Liver (tissue), 9 donors: ENCODE measurements around the gene SP2. TPM values are rescaled to one million over a fixed set of nuclear protein-coding genes. Genes with fewer than 3 reads are reported as not detected.

Experiments used
- DNase-seq: peaks from one replicate; pipeline ENCODE4 v3.0.0-alpha.2; 2017; ENCODE audit warnings: low spot score
- H3K27ac ChIP-seq, 2 donors: one replicate each; pipeline ENCODE4 v1.7.0; 2013; ENCODE audit warnings: inconsistent platforms in 2 of 2, low read length in 2 of 2, control low read depth in 1 of 2, low read depth in 1 of 2, mild to moderate bottlenecking in 1 of 2
- H3K27me3 ChIP-seq, 4 donors: one replicate each; pipeline versions ENCODE4 v1.6.1 to v1.7.0; 2013; ENCODE audit warnings: low read length in 3 of 4, inconsistent platforms in 1 of 4, mild to moderate bottlenecking in 1 of 4, moderate library complexity in 1 of 4; ENCODE audit not compliant: control insufficient read depth in 4 of 4, insufficient read depth in 4 of 4
- H3K36me3 ChIP-seq, 4 donors: one replicate each; pipeline versions ENCODE4 v1.6.1 to v1.7.0; 2013; ENCODE audit warnings: low read length in 3 of 4, mild to moderate bottlenecking in 3 of 4, low read depth in 1 of 4, moderate library complexity in 1 of 4; ENCODE audit not compliant: control insufficient read depth in 4 of 4, insufficient read depth in 3 of 4
- H3K4me1 ChIP-seq, 4 donors: one replicate each; pipeline versions ENCODE4 v1.6.1 to v1.7.0; 2013; ENCODE audit warnings: low read length in 3 of 4, mild to moderate bottlenecking in 3 of 4, moderate library complexity in 1 of 4; ENCODE audit not compliant: control insufficient read depth in 4 of 4, insufficient read depth in 4 of 4
- H3K4me3 ChIP-seq, 3 donors: one replicate each; pipeline versions ENCODE4 v1.6.1 to v1.7.0; 2013; ENCODE audit warnings: low read length in 3 of 3, control low read depth in 1 of 3, low read depth in 1 of 3, mild to moderate bottlenecking in 1 of 3
- H3K9ac ChIP-seq, 2 donors: one replicate each; pipeline ENCODE4 v1.7.0; 2013; ENCODE audit warnings: low read length in 2 of 2, mild to moderate bottlenecking in 2 of 2, moderate library complexity in 2 of 2, control low read depth in 1 of 2, low read depth in 1 of 2
- H3K9me3 ChIP-seq, 4 donors: one replicate each; pipeline versions ENCODE4 v1.6.1 to v1.7.0; 2013; ENCODE audit warnings: low read length in 3 of 4; ENCODE audit not compliant: control insufficient read depth in 4 of 4
- EGR1 ChIP-seq, 2 donors: IDR thresholded peaks; 2 replicates each; pipeline ENCODE4 v1.6.1; 2016 to 2018; ENCODE audit warnings: antibody characterized with exemption in 2 of 2, low read depth in 2 of 2
- FOXA1 ChIP-seq: IDR thresholded peaks from 2 replicates; pipeline ENCODE4 v1.6.1; 2016; ENCODE audit warnings: antibody characterized with exemption
- FOXA2 ChIP-seq: IDR thresholded peaks from 2 replicates; pipeline ENCODE4 v1.6.1; 2016; ENCODE audit warnings: antibody characterized with exemption
- HNF4G ChIP-seq: IDR thresholded peaks from 2 replicates; pipeline ENCODE4 v1.6.1; 2016; ENCODE audit warnings: antibody characterized with exemption
- JUND ChIP-seq, 2 donors: IDR thresholded peaks; 2 replicates each; pipeline ENCODE4 v1.6.1; 2016; ENCODE audit warnings: antibody characterized with exemption in 2 of 2
- RAD21 ChIP-seq, 2 donors: IDR thresholded peaks; 2 replicates each; pipeline ENCODE4 v1.6.1; 2016; ENCODE audit warnings: antibody characterized with exemption in 2 of 2, mild to moderate bottlenecking in 2 of 2
- RXRA ChIP-seq, 2 donors: IDR thresholded peaks; 2 replicates each; pipeline ENCODE4 v1.6.1; 2017 to 2018; ENCODE audit warnings: antibody characterized with exemption in 2 of 2, mild to moderate bottlenecking in 1 of 2
- SP1 ChIP-seq: IDR thresholded peaks from 2 replicates; pipeline ENCODE4 v1.6.1; 2018; ENCODE audit warnings: antibody characterized with exemption, mild to moderate bottlenecking
- TAF1 ChIP-seq: conservative IDR thresholded peaks from 2 replicates; pipeline ENCODE4 v1.6.1; 2016; ENCODE audit warnings: antibody characterized with exemption, mild to moderate bottlenecking
- WGBS: extraction: QIAGEN DNeasy Blood & Tissue Kit; methylation state at CpG from one replicate; pipeline ENCODE4 v1.1.7; 2013; 5-methylcytosine and 5-hydroxymethylcytosine counted together
- polyA plus RNA-seq, 2 donors: library from polyadenylated mRNA; stranded (reverse) in 1 of 2; unstranded in 1 of 2; fragments of 200-250 nt in 1 of 2; fragments of >200 nt in 1 of 2; fragmentation: Nextera tagmentation in 1 of 2; extraction: Ambion mirVana in 1 of 2; gene quantifications; one replicate each; pipeline versions ENCODE4 v1.2.1 to v1.2.3, GENCODE V29; 2013 to 2015
- total RNA-seq, 2 donors: library from RNA; depleted of rRNA; stranded (reverse); fragments of >200 nt; gene quantifications; one replicate each; pipeline ENCODE4 v1.2.3, GENCODE V29; 2014
- TF ChIP-seq, protein P1 (sequence below): IDR thresholded peaks from 2 replicates; pipeline ENCODE4 v1.6.1; 2016; ENCODE audit warnings: antibody characterized with exemption
- TF ChIP-seq, protein P2 (sequence below): fragments of 150-350 bp; IDR thresholded peaks from 2 replicates; pipeline ENCODE4 v1.5.1; 2017; ENCODE audit warnings: improper control_type of control experiment, low read depth, low read length; ENCODE audit not compliant: missing input control
- TF ChIP-seq, protein P3 (sequence below): IDR thresholded peaks from 2 replicates; pipeline ENCODE4 v1.6.1; 2016; ENCODE audit warnings: antibody characterized with exemption
- donor health status: healthy.
- donor health status: healthy.
- donor health status: healthy.
- donor health status: healthy.
- donor health status: healthy.

SP2 gene
- total and polyA plus RNA-seq, 4 donors, result 2.2 to 5.7 (median 3.8) TPM

DNA sequence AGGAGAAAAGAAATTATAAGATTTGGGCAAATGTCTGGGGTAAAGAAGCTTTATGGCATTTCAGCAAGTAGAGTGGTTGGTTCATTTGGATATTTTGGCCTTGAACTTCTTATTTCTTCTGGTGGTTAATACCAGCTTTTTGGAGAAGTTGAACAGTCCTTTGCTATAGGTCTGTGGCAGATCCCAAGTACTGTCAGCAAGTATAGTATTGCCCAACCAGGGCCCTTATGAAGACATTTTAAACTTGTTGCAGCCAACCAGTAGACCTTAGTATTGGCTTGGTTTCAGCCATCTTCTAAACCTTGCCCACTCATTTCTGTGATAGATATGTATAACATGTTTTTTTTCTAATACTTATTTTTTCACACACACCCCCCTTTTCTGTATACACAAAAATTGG, 2.2 kb downstream of the SP2 start:
- Histone ChIP-seq H3K36me3 (no peaks in the 10 kb centered on the region), H3K9ac (no peak overlapping the region), H3K27ac (no peak overlapping the region)

DNA sequence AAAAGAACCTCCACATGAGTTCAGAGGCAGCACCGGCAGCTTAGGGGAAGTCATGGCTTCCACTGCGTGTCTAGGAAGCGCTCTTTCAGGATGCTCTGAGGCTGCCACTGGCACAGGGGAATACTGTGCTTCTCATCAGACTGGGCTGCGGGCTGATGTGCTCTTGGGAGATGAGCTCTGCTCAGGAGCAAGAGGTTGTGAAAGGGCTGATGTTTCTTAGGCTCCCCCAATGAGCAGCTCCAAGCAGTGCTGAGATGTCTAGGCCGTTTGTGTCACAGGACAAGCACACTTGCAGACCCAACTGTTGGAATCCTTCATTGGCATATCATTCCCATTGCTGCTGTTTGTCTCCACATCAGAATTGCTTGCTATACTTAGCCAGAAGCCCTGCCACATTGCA, 3.6 kb downstream of the SP2 start:
- 96% methylated on average over 5 of the region's 5 CpGs for WGBS
- Histone ChIP-seq H3K27me3 (no peaks in the 10 kb centered on the region), H3K4me1 (peaks cover 3 to 19% (median 11%) of the 10 kb centered on the region in 4 donors), H3K27ac (no peak overlapping the region), H3K9me3 (no peaks in the 10 kb centered on the region), H3K9ac (no peak overlapping the region), H3K36me3 (no peaks in the 10 kb centered on the region), H3K4me3 (no peak overlapping the region)
- DNase-seq, result no peak
- TF ChIP-seq, protein P1, sequence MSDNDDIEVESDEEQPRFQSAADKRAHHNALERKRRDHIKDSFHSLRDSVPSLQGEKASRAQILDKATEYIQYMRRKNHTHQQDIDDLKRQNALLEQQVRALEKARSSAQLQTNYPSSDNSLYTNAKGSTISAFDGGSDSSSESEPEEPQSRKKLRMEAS, result no peak
- TF ChIP-seq, protein P2, sequence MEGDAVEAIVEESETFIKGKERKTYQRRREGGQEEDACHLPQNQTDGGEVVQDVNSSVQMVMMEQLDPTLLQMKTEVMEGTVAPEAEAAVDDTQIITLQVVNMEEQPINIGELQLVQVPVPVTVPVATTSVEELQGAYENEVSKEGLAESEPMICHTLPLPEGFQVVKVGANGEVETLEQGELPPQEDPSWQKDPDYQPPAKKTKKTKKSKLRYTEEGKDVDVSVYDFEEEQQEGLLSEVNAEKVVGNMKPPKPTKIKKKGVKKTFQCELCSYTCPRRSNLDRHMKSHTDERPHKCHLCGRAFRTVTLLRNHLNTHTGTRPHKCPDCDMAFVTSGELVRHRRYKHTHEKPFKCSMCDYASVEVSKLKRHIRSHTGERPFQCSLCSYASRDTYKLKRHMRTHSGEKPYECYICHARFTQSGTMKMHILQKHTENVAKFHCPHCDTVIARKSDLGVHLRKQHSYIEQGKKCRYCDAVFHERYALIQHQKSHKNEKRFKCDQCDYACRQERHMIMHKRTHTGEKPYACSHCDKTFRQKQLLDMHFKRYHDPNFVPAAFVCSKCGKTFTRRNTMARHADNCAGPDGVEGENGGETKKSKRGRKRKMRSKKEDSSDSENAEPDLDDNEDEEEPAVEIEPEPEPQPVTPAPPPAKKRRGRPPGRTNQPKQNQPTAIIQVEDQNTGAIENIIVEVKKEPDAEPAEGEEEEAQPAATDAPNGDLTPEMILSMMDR, result no peak
- TF ChIP-seq, protein P3, sequence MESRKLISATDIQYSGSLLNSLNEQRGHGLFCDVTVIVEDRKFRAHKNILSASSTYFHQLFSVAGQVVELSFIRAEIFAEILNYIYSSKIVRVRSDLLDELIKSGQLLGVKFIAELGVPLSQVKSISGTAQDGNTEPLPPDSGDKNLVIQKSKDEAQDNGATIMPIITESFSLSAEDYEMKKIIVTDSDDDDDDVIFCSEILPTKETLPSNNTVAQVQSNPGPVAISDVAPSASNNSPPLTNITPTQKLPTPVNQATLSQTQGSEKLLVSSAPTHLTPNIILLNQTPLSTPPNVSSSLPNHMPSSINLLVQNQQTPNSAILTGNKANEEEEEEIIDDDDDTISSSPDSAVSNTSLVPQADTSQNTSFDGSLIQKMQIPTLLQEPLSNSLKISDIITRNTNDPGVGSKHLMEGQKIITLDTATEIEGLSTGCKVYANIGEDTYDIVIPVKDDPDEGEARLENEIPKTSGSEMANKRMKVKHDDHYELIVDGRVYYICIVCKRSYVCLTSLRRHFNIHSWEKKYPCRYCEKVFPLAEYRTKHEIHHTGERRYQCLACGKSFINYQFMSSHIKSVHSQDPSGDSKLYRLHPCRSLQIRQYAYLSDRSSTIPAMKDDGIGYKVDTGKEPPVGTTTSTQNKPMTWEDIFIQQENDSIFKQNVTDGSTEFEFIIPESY, result no peak
- no peak for TF ChIP-seq FOXA2
- TF ChIP-seq JUND (IDR thresholded peaks at IDR 0.05), result no peak
- TF ChIP-seq EGR1 (IDR thresholded peaks at IDR 0.05; ENCODE audit: low read depth in 2 of 2), result no peak
- TF ChIP-seq RAD21 (IDR thresholded peaks at IDR 0.05), result no peak
- no peak for TF ChIP-seq SP1
- no peak for TF ChIP-seq FOXA1
- TF ChIP-seq TAF1, result no peak
- TF ChIP-seq HNF4G, result no peak

More for the DNA sequence above, 2.2 kb downstream of the SP2 start:
- no peak for TF ChIP-seq RXRA (IDR thresholded peaks at IDR 0.05)
- TF ChIP-seq, protein P2, result no peak
- TF ChIP-seq JUND (IDR thresholded peaks at IDR 0.05), result no peak
- no peak for TF ChIP-seq FOXA2
- Histone ChIP-seq H3K4me3 (no peak overlapping the region), H3K27me3 (no peaks in the 10 kb centered on the region), H3K9me3 (no peaks in the 10 kb centered on the region), H3K4me1 (peaks cover 3 to 24% (median 13%) of the 10 kb centered on the region in 4 donors)
- DNase-seq, result no peak

DNA sequence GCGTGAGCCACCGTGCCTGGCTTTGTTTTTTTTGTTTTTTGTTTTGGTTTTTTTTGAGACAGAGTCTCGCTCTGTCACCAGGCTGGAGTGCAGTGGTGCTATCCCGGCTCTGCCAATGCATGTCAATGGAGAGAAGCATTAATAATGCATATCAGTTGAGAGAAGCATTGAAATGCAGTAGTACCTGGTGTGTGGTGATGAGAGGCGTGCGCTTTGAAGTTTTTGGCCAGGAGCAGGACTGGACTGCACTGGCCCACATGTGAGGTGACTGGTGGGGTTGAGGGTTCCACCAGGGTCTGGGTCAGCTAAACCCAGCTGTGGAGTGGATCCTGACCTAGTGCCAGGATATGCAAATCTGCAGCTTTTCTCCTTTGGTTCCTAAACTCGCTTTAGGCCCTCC, 5.4 kb downstream of the SP2 start:
- TF ChIP-seq SP1, result no peak
- TF ChIP-seq, protein P3, result no peak
- H3K36me3 ChIP-seq, result no peaks in the 10 kb centered on the region
- no peak overlapping the region for H3K9ac ChIP-seq
- peaks cover 6 to 23% (median 12%) of the 10 kb centered on the region in 4 donors for H3K4me1 ChIP-seq
- H3K9me3 ChIP-seq, result no peaks in the 10 kb centered on the region
- no peaks in the 10 kb centered on the region for H3K27me3 ChIP-seq
- DNase-seq, result no peak
- no peak overlapping the region for H3K4me3 ChIP-seq
- H3K27ac ChIP-seq, result no peak overlapping the region
- 94% methylated on average over 7 of the region's 7 CpGs for WGBS
